GOT3 (cell line): ENCODE data around the gene TGFBR3.

Experiments
- DNase-seq: peaks from one replicate; lab custom pipeline; 2025; ENCODE audit warnings: mixed read lengths; lab: John Stamatoyannopoulos, UW

TGFBR3 gene

GRCh38 chr1:91885716-91886506, at the start of gene TGFBR3:
Gene TGFBR3, minus strand, starts transcription at chr1:91886151. Its CDS starts 24,620 bp downstream, at chr1:91861531.
- peak; percentile 77 for DNase-seq

GRCh38 chr1:91929250-91929649, 43.3 kb upstream of the TGFBR3 start:
- DNase-seq = no peak

DNA sequence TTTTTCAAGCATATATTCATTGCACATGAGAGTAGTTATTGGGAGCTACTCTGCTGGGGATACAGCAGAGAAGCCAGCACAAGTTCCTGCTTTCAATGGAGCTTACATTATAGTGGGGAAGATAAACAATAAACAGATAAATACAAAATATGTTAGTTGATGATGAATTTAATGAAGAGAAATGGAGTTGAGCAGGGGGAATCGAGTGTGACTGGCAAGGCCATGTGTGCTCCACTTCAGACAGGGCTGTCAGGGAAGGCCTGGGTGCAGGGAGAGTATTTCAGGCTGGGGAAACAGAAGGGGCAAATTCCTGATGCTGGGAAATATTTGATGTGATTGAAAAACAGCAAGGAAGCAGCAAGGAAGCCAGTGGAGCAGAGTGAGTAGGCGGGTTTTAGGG, 42.1 kb upstream of the TGFBR3 start:
- DNase-seq = no peak

GRCh38 chr1:91925644-91926435, 39.9 kb upstream of the TGFBR3 start:
- DNase-seq = no peak

DNA sequence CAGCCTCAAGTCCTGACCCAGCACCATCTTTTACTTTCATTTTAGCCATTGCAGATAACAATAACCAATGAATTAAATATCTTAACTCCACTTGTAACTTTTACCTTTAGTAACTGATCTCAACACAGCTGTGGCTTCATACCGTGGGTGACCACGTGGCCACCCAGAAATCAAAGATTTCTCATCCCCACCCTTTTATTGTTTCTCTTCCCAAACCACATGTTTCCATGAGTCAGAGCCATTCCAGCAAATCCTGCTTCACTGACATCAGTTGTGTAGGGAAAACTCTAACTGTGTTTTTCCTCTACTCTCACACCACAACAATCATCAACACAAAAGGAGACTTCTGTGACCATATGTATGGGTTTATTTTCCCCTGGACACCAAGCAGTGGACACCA, 38.2 kb upstream of the TGFBR3 start:
- no peak for DNase-seq

GRCh38 chr1:91919962-91920361, 34.0 kb upstream of the TGFBR3 start:
- DNase-seq = no peak

- DNase-seq = no peak
Observed at GRCh38 chr1:91916811-91917460, 31.0 kb upstream of the TGFBR3 start.

- no peak for DNase-seq
Observed at GRCh38 chr1:91916046-91916445, 30.1 kb upstream of the TGFBR3 start.

- no peak for DNase-seq
Observed at GRCh38 chr1:91913018-91913417, 27.1 kb upstream of the TGFBR3 start.

DNA sequence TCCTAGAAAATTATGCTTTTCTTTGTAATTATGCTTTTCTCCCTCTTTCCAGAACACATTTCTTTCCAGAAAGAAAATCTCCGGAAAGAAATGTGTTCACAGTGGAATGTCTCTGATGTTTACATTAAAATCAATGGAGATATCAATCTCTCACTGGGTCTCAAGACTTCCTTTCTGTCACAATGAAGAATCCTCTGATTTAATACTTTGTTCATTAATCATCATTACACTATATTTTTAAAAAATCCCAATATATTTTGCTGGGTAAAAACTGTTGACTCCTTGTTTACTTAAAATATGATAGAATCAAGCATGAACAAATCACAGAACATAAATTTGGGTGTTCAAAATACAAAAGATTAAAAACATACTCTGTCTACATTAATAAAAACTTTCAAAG, 26.3 kb upstream of the TGFBR3 start:
- DNase-seq = no peak

- no peak for DNase-seq
Observed at GRCh38 chr1:91901231-91901630, 15.3 kb upstream of the TGFBR3 start.

- DNase-seq = no peak
Observed at GRCh38 chr1:91900562-91900961, 14.6 kb upstream of the TGFBR3 start.

- DNase-seq = no peak
Observed at GRCh38 chr1:91897016-91897415, 11.1 kb upstream of the TGFBR3 start.

- no peak for DNase-seq
Observed at GRCh38 chr1:91895832-91896556, 10.0 kb upstream of the TGFBR3 start.

DNA sequence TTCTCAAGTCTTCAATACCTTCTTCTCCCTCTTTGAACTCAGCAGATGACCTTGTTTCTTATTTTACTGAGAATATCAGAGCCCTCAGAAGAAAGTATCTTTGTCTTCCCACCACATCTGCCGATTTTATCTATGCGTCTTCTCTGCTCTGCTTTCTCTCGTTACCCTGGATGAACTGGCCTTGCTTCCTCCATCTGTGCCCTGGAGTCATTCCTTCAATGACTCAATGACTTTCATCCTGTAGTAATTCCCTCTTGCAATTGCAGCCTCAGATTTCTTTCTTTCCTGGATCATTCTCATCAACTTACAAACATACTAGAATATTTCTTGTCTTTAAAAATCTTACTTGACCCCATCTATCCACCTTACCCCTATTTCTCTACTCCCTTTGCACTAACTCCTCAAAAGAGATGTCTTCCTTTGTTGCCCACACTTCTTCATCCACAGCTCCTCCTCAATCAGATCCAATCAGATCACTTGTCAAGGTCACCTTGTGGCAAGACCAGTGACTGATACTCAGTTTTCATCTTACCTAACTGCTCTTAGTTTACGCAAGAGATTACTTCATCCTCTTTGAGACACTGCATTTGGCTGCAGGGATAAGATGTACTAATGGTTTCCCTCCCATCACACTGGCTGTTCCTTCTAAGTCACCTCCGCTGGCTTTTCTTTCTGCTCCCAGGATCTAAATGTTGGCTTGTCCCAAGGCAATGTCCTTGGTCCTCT, 8.2 kb upstream of the TGFBR3 start:
- DNase-seq = no peak

GRCh38 chr1:91891969-91892368, 6.0 kb upstream of the TGFBR3 start:
- no peak for DNase-seq

DNA sequence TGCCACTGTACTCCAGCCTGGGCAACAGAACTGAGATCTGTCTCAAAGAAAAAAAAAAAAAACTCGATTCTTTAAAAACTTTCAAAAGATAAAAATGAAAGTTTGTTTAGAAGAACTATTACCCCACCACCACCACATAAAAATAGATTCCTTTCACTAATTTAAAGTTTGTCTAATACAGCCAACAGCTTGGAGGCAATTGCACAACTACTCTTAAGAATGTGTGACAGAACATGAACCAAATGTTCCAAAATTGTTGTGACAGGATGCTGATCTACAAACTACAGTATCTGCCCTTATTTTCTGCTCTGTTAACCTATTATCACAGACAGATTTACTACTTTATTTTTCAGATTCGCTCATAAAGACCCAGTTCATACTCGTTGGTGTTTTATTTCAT, 5.5 kb upstream of the TGFBR3 start:
- DNase-seq = no peak

DNA sequence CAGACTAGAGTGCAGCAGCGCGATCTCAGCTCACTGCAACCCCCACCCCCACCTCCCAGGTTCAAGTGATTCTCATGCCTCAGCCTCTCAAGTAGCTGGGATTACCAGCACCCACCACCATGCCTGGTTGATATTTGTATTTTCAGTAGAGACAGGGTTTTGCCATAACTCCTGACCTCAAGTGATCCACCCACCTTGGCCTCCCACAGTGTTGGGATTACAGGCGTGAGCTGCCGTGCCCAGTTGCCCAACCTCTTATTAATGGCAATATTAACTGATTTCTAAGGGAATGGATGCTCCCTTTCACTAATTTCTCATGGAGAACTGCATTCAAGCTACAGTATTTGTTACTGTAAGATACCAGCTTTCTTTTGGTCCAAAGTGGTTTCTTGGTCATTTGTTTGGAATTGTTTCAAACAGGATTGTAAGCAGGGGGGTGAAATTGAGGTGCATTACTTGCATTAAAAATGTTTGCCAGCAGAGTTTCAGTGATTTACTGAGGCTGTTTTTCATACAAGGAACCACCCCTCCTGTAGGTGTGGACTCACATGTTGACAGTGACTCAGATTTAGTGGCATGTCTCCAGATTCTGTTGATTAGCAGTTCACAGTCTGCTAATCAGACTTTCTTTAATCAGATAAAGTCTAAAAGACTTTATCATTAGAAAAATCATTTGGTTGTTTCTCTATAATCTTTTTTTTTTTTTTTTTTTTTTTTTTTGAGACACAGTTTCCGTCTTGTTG, 3.9 kb upstream of the TGFBR3 start:
- DNase-seq = no peak

- DNase-seq = no peak
Observed at GRCh38 chr1:91885213-91885715, 687 bp downstream of the TGFBR3 start.

DNA sequence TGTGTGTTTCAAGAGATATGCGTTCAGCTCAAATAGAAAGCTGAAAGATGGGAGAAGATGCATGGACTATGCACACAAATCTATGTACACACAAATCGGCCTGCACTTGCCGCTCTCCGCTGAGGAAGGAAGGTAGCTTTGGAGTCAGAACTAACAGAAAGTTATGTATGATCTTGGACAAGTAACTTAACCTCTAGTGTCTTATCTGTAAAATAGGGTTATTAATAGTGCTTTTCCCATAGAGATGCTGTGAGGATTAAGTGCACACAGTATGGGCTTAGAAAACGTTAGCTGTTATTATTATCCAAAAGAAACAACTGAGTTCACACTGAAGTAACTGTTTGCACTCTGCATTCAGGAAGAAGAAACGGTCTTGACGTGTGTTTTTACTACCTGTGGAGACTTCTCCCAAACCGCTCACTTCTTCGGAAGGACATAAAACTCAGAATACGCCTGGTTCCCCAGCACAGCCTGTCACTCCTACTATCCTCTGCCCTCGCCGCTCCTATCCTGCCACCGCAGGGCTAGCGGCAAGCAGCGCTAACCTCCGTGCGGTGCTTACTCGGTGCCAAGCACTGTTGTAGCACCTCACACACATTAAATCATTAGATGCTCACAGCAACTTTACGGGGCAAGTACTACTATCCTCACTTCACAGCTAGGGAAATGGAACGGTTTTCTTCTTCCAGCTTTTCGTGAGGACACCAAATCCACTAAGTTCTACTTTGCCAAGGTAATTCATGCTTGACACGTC, 1.3 kb downstream of the TGFBR3 start:
- DNase-seq = no peak
